ENCODE data around the gene POMT1.

GRCh38 chr9:131513177-131513576, 10.5 kb downstream of the POMT1 start:
- TF ChIP-seq CTCF (IDR thresholded peaks at IDR 0.05) (no peak), POLR2A (IDR thresholded peaks at IDR 0.05) (no peak)
